Measurements from ENCODE around the gene KRTAP1-5.
"Not testable (repeated sequence)": the region's sequence is repeated elsewhere in the genome, so short reads cannot be mapped to it uniquely, and the experiment has no call there.

KRTAP1-5 gene, protein sequence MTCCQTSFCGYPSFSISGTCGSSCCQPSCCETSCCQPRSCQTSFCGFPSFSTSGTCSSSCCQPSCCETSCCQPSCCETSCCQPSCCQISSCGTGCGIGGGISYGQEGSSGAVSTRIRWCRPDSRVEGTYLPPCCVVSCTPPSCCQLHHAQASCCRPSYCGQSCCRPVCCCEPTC

DNA sequence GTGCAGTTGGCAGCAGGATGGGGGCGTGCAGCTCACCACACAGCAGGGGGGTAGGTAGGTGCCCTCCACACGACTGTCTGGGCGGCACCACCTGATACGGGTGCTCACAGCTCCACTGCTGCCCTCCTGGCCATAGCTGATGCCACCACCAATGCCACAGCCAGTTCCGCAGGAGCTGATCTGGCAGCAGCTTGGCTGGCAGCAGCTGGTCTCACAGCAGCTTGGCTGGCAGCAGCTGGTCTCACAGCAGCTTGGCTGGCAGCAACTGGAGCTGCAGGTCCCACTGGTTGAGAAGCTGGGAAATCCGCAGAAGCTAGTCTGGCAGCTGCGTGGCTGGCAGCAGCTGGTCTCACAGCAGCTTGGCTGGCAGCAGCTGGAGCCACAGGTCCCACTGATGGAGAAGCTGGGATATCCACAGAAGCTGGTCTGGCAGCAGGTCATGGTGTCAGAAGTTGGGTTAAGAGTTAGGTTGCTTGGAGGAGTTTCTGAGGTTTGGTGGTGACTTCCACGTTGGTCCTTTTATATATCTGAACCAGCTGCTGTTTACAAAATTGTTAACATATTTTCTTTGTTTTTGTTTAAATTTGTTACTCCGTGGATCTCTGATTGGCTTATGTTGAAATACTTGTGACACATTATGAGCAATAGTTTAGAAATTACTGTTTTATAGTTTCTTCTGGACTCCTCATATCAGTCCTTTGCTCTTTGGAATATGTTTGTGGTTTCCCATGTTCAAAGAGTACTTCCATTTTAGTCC is at the start of gene KRTAP1-5:
Gene KRTAP1-5, minus strand, starts transcription at position 494 of the 757 bp plus-strand sequence. Its CDS starts 53 bp downstream, at position 441.
- DNase-seq (ENCODE audit: extremely low read depth in 1 of 2, low read depth in 1 of 2) = no peak

DNA sequence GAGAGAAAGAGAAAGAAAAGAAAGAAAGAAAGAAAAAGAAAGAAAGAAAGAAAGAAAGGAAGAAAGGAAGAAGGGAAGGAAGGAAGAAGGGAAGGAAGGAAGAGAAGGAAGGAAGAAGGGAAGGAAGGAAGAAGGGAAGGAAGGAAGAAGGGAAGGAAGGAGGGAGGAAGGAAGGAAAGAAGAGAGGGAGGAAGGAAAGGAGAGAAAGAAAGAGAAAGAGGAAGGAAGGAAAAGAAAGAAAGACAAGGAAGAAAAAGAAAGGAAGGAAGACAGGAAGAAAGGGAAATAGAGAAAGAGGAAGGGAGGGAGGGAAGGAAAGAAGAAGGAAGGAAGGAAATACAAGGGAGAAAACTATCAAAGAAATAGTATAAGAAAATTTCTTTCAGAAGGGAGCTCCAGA is 49.8 kb upstream of the KRTAP1-5 start:
- no peak for DNase-seq (ENCODE audit: extremely low read depth in 1 of 2, low read depth in 1 of 2)

DNA sequence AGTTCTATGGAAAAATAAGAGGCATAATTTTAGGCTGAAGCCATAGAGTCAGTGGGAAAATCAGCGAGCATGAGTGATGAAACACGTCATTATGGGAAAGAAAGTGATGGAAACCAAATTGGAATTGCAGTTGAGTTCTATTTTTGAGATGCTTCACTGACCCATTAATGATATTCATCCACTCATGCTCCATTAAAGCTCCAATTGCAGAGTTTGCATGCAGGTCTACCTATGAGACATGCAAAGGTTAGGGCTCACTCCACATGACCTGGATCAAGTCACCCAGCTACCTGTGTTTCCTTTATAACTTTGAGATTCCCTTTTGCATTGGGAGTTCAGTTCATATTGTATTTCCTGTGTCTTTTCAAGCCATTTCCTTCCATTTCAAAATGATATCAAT is 46.7 kb upstream of the KRTAP1-5 start:
- DNase-seq (ENCODE audit: extremely low read depth in 1 of 2, low read depth in 1 of 2) = no peak

DNA sequence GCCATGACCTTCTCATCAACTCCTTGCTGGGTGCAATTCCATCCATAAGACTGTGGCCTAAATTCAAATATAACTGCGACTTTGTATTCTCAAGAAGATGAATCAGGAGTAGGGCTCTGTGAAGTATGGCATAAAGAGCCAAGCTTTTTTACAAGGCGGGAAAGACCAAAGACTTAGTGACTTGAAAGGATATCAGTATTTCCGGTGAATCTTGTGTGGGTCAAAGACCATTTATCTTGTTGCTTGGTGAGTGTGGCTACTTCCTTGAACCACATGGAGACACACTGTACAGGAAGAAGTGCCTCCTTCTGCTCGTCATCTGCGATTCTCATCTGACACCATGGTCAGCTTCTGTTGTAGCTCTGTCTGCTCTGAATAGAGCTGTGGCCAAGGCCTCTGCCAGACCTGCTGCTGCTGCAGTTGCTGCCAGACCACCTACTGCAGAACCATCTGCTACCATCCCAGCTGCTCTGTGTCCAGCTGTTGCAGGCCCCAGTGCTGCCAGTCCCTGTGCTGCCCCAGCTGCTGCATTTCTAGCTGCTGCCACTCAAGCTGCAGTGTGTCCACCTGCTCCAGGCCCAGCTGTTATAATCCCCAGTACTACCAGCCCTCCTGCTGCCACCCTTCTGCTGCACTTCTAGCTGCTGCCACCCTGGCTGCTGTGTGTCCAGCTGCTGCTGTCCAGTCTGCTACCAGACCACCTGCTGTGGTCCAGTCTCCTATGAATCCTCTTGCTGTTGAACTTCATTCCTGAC is 44.8 kb upstream of the KRTAP1-5 start:
- no peak for DNase-seq (ENCODE audit: extremely low read depth in 1 of 2, low read depth in 1 of 2)

DNA sequence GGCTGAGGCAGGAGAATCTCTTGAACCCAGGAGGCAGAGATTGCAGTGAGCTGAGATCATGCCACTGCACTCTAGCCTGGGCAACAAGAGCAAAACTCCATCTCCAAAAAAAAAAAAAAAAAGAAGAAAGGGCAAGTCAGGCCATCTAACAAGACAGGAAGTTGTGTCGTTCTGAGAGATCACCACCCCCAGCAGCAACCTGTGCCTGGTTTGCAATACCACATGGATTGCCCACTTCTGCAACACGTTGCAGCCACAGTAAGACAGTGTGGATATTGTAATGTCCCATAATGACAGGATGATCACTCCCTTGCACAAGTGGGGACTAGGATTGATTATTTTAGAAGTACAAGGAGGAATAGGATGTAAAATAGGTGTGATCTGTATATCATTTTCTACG is 42.0 kb upstream of the KRTAP1-5 start:
- no peak for DNase-seq (ENCODE audit: extremely low read depth in 1 of 2, low read depth in 1 of 2)

DNA sequence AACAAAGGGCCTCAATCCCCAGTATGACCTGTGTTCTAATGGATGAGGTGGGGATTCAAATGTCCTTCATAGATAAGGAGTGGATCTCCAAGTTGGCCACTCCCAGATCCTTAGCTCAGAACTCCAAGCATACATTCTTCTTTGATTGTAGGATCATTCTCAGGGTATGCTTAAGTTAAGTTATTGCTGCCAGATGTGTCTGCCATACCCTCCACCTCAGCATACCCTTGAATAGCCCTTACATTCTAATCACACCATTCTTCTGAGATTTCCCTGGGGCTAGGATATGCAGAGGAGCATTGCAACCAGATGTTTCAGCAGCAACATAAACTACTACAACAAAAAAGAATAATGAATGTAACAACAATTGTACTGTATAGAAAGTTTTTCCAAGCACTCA is 40.3 kb upstream of the KRTAP1-5 start:
- no peak for DNase-seq (ENCODE audit: extremely low read depth in 1 of 2, low read depth in 1 of 2)

DNA sequence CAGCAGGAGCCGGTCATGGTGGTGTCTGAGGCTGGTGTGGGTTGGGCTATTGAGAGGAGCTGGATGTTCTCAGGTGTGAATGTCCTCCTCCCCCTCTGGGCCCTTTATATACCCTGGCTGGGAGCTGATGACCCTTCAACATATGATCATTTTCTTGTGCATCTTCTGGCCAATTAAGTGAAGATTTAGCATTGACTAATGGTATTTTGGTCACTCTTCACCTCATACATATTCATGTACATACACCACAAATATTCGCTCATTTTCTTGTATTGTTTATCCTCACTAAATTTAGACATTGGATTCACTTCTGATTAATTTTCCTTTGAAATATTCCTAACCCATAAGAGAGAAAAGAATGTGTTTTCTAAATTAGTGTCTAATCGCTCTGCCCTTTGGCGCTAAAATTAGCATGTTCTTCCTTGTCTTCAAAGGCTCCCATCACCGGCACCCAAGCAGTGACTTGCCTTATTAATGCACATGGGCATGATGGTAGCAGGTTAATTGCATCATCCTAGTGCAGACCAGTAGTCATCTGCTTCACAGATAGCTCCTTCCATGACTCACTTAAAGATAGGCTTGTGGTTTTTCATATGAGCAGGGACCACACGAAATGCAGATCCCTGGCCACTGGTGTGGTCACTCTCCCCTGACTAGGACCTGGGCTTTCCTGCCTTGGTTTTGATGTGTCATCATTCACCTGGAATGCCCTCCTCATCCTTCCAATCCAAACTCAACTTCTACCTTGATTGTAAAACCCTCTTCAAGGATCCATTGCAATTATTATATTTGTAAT is 39.0 kb upstream of the KRTAP1-5 start, which contains the start of gene KRTAP2-4:
Gene KRTAP2-4, minus strand, starts transcription at position 51 of the 796 bp plus-strand sequence. Its CDS starts 34 bp downstream, at position 17.
- no peak for DNase-seq (ENCODE audit: extremely low read depth in 1 of 2, low read depth in 1 of 2)

DNA sequence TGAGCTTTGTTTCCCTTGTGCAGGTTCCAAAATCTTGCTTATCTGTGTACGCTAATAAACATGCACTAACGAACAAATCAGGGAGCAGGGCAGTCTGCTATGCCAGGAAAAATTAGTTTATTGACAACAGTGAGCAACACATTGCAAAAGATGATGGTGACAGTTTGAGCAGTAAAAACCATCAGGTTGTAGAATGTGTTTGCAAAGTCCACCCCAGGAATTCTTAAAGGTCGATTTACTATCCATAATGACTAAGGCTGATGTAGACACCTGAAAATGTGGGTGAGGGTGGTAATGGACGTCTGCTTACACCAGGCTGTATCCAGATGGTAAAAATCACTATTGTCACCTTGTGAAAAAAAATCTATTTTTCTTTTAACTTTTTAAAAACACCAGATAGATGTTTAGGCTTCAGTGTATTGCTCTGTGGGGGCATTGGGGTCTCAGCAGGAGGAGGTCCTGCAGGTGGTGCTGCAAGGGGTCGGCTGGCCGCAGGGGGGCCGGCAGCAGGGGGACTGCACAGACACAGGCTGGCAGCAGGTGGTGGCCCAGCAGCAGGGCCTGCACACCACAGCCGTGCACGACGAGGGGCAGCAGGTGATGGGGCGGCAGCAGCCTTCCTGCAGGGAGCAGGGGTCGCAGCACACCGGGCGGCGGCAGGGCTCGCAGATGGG is 38.1 kb upstream of the KRTAP1-5 start:
- not testable (repeated sequence) for DNase-seq (ENCODE audit: extremely low read depth in 1 of 2, low read depth in 1 of 2)

DNA sequence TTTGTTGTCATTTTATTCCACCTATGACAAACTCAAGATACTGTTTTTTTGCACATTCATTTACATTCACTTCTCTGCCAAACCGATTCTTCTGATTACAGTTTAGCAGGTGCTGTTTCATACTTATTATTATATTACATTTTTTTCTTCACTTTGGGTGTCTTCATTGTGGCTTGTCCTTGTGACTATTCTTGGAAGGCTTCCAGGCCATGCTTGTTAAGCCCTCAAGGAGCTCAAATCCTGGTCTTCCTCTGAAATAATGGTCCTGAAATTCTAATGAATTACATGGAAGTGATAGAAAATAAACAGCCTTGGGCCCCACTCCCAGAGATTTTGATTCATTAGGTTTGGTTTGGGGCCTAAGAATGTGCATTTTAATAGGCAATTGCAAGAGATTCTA is 37.3 kb upstream of the KRTAP1-5 start:
- DNase-seq (ENCODE audit: extremely low read depth in 1 of 2, low read depth in 1 of 2) = no peak

DNA sequence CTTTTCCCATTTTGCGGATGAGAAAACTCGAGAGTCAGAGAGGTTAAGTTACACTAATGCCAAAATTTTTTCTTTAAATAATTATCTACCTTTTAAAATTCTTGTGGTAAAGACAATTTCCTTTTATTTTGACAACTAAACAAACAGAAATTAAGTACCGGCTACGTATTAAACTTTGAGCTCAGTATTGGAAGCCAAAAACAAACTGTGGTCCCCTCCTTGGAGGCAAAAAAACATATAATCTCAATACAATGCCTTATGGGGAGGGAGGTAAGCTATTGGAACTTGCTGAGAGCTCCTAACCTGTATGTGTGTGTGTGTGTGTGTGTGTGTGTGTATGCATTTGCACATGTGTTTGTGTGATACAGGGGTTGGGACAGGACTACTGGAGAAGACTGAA is 36.4 kb upstream of the KRTAP1-5 start:
- DNase-seq (ENCODE audit: extremely low read depth in 1 of 2, low read depth in 1 of 2) = no peak

DNA sequence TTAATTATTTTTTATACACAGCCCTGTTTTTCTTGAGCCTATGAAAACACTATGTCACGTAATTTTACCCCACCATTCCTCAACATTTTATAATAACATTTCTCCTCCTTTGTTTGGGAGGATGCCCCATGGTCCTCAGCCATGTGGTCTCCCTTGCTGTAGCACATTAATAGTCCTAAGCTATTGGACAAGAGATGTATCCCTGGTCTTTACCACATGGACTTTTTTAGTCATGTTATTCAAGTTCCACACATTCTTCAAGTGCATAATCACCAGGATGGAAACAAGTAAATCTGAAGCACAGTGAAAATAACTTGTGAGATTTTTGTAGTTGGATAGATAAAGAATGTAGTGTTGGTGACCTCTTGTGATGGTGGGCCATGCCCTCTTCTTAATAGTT is 35.0 kb upstream of the KRTAP1-5 start:
- DNase-seq (ENCODE audit: extremely low read depth in 1 of 2, low read depth in 1 of 2) = no peak

DNA sequence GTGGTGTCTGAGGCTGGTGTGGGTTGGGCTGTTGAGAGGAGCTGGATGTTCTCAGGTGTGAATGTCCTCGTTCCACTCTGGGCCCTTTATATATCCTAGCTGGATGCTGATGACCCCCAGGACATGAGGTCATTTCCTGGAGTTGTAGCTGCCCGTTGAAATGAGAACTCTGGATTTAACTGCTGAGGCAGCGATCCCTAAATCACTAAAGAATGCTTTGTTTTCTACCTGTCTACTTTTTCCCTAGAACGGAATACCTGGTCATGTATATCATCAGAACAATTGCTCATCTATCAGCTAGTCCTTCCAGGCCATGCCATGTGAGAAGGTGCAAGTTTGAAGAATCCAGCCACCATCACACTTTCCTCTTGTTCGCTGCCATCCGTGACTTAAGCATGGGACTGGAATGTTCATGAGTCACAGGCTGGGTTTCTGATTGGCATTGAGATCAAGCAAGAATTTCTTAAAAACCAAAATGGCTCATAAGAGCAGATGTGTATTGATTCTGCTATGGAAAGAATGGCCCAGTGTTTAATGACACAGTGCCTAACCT is 33.1 kb upstream of the KRTAP1-5 start, which contains the start of gene KRTAP2-3:
Gene KRTAP2-3, minus strand, starts transcription at position 63 of the 553 bp plus-strand sequence. CDS start 64 bp downstream, outside the sequence.
- DNase-seq (ENCODE audit: extremely low read depth in 1 of 2, low read depth in 1 of 2) = no peak

DNA sequence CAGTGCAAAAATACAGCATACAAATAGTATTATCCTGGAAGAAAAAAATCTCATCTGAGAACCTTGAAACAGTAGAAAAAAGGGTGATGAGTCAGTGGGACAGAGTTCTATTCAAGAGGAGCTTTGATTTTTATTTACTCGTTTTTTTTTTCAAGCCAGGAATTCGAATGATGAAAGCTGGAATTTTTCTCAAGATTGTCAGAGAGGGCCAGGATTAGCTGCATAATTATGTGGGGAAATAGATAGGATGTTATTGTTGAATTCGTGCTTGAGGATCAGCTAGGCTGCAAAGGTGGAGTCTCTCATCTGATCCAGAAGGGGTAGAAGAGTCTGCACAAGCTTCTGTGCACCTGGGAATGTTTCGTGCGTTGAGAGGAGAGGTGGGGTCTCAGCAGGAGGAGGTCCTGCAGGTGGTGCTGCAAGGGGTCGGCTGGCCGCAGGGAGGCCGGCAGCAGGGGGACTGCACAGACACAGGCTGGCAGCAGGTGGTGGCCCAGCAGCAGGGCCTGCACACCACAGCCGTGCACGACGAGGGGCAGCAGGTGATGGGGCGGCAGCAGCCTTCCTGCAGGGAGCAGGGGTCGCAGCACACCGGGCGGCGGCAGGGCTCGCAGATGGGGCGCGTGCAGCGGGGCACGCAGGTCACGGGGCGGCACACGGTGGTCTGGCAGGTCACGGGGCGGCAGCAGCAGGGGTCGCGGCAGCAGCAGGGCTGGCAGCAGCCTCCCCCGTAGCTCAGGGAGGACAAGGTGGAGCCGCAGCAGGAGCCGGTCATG is 32.5 kb upstream of the KRTAP1-5 start:
- not testable (repeated sequence) for DNase-seq (ENCODE audit: extremely low read depth in 1 of 2, low read depth in 1 of 2)

DNA sequence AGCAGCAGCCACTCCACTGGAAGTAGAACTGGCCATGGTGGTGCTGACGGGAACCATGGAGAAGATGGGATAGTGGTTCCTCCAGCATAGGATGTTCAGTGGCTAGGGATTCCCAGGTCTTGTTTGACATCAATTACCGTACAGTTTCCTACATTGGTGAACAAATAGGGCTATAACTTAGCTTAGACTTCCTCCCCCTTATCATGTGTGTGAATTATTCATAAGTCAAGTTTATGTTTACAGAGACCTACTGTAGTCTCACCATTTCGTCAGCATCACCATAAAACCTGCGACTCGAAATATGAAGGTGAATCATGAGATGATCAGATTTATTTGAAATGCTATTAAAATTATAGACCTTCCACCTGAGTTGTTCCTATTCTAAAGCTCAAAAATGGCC is 31.7 kb upstream of the KRTAP1-5 start:
- no peak for DNase-seq (ENCODE audit: extremely low read depth in 1 of 2, low read depth in 1 of 2)

DNA sequence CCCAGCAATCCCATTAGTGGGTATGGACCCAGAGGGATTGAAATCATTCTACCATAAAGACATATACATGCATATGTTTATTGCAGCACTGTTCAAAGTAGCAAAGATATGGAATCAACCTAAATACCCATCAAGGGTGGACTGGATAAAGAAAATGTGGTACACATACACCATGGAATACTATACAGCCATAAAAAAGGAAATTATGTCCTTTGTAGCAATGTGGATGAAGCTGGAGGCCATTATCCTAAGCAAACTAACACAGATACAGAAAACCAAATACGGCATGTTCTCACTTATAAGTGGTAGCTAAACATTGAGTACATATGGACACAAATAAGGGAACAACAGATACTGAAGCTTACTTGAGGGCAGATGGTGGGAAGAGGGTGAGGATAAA is 30.5 kb upstream of the KRTAP1-5 start:
- no peak for DNase-seq (ENCODE audit: extremely low read depth in 1 of 2, low read depth in 1 of 2)

DNA sequence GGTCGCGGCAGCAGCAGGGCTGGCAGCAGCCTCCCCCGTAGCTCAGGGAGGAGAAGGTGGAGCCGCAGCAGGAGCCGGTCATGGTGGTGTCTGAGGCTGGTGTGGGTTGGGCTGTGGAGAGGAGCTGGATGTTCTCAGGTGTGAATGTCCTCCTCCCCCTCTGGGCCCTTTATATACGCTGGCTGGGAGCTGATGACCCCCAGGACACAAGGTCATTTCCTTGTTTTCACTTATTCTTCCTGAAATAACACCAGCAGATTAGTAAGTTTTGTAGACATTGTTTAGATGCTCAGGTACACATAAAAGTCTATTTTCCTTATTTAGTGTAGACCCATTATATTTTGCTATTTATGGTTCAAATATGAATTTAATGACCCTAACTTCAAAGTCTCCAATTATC is 28.1 kb upstream of the KRTAP1-5 start, which contains the start of gene KRTAP2-2:
Gene KRTAP2-2, minus strand, starts transcription at position 101 of the 400 bp plus-strand sequence. Its CDS starts 19 bp downstream, at position 82.
- DNase-seq (ENCODE audit: extremely low read depth in 1 of 2, low read depth in 1 of 2) = not testable (repeated sequence)

DNA sequence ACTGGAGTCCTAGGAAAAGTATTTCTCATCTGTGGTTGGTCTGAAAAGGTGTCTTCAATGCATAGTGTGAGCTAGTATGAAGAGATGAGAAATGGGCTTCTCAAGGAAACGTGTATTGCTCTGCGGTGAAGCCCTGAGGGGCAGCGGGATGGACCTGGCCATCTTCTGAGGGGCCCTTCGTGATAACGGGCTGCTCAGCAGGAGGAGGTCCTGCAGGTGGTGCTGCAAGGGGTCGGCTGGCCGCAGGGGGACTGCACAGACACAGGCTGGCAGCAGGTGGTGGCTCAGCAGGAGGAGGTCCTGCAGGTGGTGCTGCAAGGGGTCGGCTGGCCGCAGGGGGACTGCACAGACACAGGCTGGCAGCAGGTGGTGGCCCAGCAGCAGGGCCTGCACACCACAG is 27.5 kb upstream of the KRTAP1-5 start:
- not testable (repeated sequence) for DNase-seq (ENCODE audit: extremely low read depth in 1 of 2, low read depth in 1 of 2)

DNA sequence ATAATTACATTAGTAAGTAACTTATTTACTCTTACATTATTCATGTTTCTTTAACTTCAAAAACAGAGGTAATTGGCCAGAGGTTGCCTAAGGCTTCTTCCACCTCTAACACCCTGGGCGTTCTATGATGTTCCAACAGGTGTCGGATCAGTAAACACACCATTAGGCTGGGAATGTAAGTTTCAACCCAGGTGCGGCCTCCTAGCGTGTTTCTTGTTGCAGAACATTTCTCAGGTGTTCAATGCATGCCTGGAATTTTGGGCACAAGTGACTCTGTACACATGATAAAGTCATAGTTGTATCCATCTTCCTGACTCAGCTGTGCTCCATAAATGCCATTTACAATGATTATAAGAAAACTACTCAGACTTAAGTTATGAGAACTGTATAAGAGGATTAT is 27.0 kb upstream of the KRTAP1-5 start:
- DNase-seq (ENCODE audit: extremely low read depth in 1 of 2, low read depth in 1 of 2) = no peak

DNA sequence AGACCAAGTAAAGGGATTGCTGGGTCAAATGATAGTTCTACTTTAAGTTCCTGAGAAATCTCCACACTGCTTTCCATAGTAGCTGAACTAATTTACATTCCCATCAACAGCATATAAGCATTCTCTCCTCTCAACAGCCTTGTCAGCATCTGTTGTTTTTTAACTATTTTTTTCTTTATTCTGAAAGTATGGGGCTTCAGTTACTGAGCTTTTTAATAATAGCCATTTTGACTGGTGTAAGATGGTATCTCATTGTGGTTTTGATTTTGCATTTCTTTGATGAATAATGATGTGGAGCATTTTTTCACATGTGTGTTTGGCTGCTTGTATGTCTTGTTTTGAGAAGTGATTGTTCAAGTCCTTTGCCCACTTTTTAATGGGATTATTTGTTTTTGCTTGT is 25.6 kb upstream of the KRTAP1-5 start:
- no peak for DNase-seq (ENCODE audit: extremely low read depth in 1 of 2, low read depth in 1 of 2)

Measured in activated CD8-positive, alpha-beta memory T cell treated with anti-CD3 and anti-CD28 coated beads for 1 hour (primary cell).